Measurements from ENCODE around the gene KRTAP4-4. TPM values are rescaled to one million over a fixed set of nuclear protein-coding genes. Genes with fewer than 3 reads are reported as not detected.
A peak's percentile ranks its signal among the peaks of the same experiment; 100 is the strongest.
"Not testable (repeated sequence)": the region's sequence is repeated elsewhere in the genome, so short reads cannot be mapped to it uniquely, and the experiment has no call there.

Gene KRTAP4-4
- total RNA-seq, 2 donors from 2014 or later: not detected

DNA sequence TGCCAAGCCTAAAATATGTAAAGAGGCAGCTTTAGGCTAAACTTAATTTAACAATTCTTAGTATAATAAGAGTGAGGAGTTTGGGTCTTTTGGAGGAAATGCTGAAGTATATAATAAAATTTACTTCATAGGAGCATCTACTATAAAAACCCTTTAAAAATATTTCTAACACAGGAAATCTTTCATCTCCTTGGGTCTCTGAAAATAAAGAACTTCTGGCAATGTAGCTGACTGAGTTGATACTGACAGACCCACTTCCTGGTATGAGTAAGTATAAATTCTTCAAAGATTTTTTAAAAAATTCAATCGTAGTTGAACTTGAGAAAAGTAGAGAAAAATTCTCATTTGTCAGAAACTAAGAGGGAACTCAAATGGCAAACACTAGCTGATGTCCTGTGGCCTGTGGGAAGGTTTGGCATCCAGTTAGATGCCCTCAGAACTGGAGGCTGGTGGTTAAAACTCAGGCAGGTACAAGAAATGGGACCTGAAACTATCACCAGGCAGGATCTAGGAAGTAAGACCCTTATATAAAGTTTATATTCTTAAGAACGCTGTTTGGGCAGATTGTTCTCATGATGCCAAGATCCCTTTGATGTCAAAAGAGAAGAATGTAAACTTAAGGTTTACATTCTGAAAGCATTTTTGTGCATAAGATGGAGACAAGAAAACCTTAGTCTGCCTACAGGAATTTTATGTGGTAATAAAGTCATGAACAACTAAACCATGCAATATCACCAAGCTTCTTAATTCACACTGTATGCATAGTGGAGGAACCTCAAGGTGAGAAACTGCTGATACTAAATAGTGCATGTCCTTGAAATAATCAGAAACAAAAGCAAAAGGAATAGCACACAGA, 26.4 kb downstream of the KRTAP4-4 start:
- peaks cover 5% of the 10 kb centered on the region for H3K4me1 Mint-ChIP-seq
- no peaks in the 10 kb centered on the region for H3K9me3 Mint-ChIP-seq
- H3K27me3 Mint-ChIP-seq: no peaks in the 10 kb centered on the region
- no peak overlapping the region for H3K4me3 Mint-ChIP-seq
- no peak for ATAC-seq (replicated peaks)
- H3K27ac Mint-ChIP-seq: peak overlapping the region; percentile 60
- H3K36me3 Mint-ChIP-seq (ENCODE audit: low read depth): no peaks in the 10 kb centered on the region

DNA sequence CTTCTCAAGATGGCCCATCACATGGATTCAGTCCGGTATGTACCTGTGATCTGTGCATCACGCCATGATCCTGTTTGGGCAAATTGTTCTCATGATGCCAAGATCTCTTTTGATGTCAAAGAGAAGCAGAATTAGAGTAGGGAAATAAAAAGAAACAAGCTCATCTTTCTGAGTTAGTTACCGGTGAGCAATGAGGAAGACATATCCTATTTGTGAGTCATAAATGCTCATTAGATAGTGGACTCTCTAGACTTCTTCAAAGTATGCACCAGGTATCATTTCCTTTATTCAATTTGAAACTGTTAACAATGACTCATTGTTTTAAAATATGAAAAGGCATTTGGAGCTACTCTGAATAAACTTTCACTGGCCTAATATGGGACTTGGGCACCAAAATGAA, 28.6 kb downstream of the KRTAP4-4 start:
- Mint-ChIP-seq H3K27ac (no peak overlapping the region), H3K4me3 (no peak overlapping the region), H3K27me3 (no peaks in the 10 kb centered on the region), H3K36me3 (ENCODE audit: low read depth) (no peaks in the 10 kb centered on the region), H3K9me3 (no peaks in the 10 kb centered on the region), H3K4me1 (peaks cover 5% of the 10 kb centered on the region)
- peak; percentile 66 for ATAC-seq (replicated peaks)

DNA sequence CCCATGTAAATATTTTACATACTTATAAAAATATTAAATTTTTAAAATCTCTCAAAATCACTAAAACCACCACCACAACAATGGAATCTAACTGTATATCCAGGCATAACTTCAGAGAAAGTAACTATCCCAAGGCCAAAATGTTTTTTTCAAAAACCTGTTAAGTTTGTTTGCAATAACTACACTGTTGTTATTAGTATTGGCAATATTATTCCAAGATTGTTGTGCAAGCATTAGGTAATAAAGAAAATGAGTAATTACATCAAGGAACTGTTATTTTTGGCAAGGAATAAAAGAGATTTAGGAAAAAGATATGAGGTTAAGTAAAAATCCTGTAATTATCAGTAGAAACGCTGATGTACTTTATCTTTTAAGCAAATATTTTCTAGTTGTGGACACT, 33.2 kb downstream of the KRTAP4-4 start:
- H3K27me3 Mint-ChIP-seq: no peaks in the 10 kb centered on the region
- peaks cover 22% of the 10 kb centered on the region for H3K4me1 Mint-ChIP-seq
- no peak overlapping the region for H3K27ac Mint-ChIP-seq
- ATAC-seq (replicated peaks): no peak
- H3K4me3 Mint-ChIP-seq: no peak overlapping the region
- peaks cover under 1% of the 10 kb centered on the region for H3K9me3 Mint-ChIP-seq
- no peaks in the 10 kb centered on the region for H3K36me3 Mint-ChIP-seq (ENCODE audit: low read depth)

DNA sequence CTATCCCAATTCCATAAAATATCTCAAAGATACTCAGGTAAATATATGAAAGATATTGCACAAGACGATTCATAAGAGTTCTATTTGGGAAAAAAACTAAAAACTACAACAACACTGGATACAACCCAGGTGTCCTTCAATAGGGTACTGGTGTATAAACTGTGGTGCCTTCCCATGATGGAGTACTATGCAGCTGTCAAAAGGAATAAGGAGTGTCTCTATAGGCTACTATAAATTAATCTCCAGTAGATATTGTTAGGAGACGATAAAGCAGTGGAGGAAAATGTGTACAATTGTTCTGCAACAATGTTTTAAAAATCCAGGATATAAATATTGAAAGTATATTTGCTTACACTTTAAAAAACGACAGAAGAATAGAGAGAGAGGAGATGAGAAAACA, 34.1 kb downstream of the KRTAP4-4 start:
- H3K9me3 Mint-ChIP-seq: peaks cover 3% of the 10 kb centered on the region
- no peaks in the 10 kb centered on the region for H3K36me3 Mint-ChIP-seq (ENCODE audit: low read depth)
- no peak overlapping the region for H3K4me3 Mint-ChIP-seq
- H3K27ac Mint-ChIP-seq: no peak overlapping the region
- no peaks in the 10 kb centered on the region for H3K27me3 Mint-ChIP-seq
- no peak for ATAC-seq (replicated peaks)
- H3K4me1 Mint-ChIP-seq: peaks cover 17% of the 10 kb centered on the region

DNA sequence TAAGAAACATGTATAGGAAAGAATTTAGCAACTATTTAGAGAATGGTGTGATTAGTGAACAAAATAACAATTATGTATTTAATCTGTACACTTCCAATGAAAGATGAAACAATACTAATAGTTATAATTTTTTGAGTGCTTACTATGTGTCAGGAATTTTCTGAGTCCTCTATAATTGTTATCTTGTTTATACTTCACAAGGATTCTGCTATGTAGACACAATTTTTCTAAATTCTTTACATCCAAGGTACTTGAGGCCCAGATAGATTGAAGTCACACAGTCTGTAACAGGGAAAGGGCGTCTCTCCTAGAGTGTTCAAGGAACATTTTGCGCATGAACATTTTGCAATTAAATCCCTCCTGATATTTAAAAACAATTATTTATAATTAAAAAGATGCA, 35.5 kb downstream of the KRTAP4-4 start:
- H3K36me3 Mint-ChIP-seq (ENCODE audit: low read depth): no peaks in the 10 kb centered on the region

DNA sequence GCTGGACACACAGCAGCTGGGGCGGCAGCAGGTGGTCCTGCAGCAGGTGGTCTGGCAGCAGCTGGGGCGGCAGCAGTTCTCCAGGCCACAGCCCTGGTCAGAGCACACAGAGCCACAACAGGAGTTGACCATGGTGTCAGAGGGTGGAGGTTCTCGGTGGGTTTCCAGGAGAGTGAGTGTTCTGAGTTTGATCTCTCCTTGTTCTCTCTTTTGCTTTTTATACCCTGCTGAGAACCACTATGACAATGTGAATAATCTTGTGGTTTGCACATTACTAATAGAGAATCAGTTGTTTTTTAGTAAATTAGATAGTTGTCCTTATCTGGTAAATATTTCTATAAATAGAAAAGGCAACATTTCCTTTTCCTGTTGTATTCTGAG, 36.6 kb downstream of the KRTAP4-4 start, which contains the start of gene KRTAP4-12:
KRTAP4-12 (minus strand) TSS at position 192 of the 381 bp plus-strand sequence; CDS start at position 132, 60 bp downstream.
- H3K27me3 Mint-ChIP-seq; H3K9me3 Mint-ChIP-seq; H3K36me3 Mint-ChIP-seq (ENCODE audit: low read depth): not testable (repeated sequence)
- H3K4me3 Mint-ChIP-seq: peak within 1 kb of the TSS; percentile 27
- ATAC-seq (replicated peaks): peak; percentile 54
- H3K4me1 Mint-ChIP-seq: peaks cover 28% of the 10 kb centered on the region
- peak within 1 kb of the TSS; percentile 21 for H3K27ac Mint-ChIP-seq

More for the DNA sequence above, 35.5 kb downstream of the KRTAP4-4 start:
- Mint-ChIP-seq H3K4me1 (peaks cover 24% of the 10 kb centered on the region), H3K27me3 (no peaks in the 10 kb centered on the region), H3K9me3 (peaks cover 3% of the 10 kb centered on the region), H3K27ac (no peak overlapping the region), H3K4me3 (no peak overlapping the region)
- ATAC-seq (replicated peaks): no peak

DNA sequence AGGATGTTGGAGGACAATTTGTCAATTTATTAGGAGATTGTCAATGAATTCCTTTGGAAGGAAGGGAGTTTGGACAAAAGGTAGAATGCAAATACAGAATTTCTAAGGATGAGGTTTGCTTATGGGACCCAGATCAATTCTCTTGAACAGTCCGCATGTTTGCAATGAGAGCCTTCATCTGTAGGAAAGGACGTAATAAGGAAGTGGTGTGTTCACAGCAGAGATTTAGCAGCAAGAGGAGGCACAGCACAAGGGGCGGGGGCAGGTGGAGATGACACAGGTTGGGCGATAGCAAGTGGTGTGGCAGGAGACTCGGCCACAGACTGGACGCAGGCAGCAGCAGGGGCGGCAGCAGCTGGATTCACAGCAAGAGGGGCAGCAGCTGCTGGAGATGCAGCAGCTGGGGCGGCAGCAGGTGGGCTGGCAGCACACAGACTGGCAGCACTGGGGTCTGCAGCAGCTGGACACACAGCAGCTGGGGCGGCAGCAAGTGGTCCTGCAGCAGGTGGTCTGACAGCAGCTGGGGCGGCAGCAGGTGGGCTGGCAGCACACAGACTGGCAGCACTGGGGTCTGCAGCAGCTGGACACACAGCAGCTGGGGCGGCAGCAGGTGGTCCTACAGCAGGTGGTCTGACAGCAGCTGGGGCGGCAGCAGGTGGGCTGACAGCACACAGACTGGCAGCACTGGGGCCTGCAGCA, 37.1 kb downstream of the KRTAP4-4 start:
- not testable (repeated sequence) for H3K9me3 Mint-ChIP-seq; H3K27me3 Mint-ChIP-seq; H3K36me3 Mint-ChIP-seq (ENCODE audit: low read depth); ATAC-seq (replicated peaks)
- Mint-ChIP-seq H3K4me3 (peak overlapping the region; percentile 27), H3K27ac (peak overlapping the region; percentile 3), H3K4me1 (peaks cover 28% of the 10 kb centered on the region)

DNA sequence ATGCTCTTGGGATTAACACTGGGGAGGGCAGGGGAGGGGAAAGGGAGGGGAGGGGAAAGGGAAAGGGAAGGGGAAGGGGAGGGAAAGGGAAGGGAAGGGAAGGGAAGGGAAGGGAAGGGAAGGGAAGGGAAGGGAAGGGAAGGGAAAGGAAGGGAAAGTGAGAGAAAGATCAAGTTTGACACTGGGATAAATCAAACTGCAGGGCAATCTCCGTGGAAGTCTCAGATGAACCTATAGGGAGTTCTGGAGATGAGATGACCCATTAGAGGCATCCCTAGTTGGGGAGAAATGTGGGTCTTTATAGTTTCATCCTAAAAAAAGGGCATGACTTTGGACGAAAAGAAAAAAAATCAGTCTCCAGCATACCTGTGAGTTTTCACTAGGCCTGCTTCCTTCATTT, 38.8 kb downstream of the KRTAP4-4 start:
- peaks cover 3% of the 10 kb centered on the region for H3K9me3 Mint-ChIP-seq
- H3K4me1 Mint-ChIP-seq: peaks cover 28% of the 10 kb centered on the region
- no peak overlapping the region for H3K27ac Mint-ChIP-seq

DNA sequence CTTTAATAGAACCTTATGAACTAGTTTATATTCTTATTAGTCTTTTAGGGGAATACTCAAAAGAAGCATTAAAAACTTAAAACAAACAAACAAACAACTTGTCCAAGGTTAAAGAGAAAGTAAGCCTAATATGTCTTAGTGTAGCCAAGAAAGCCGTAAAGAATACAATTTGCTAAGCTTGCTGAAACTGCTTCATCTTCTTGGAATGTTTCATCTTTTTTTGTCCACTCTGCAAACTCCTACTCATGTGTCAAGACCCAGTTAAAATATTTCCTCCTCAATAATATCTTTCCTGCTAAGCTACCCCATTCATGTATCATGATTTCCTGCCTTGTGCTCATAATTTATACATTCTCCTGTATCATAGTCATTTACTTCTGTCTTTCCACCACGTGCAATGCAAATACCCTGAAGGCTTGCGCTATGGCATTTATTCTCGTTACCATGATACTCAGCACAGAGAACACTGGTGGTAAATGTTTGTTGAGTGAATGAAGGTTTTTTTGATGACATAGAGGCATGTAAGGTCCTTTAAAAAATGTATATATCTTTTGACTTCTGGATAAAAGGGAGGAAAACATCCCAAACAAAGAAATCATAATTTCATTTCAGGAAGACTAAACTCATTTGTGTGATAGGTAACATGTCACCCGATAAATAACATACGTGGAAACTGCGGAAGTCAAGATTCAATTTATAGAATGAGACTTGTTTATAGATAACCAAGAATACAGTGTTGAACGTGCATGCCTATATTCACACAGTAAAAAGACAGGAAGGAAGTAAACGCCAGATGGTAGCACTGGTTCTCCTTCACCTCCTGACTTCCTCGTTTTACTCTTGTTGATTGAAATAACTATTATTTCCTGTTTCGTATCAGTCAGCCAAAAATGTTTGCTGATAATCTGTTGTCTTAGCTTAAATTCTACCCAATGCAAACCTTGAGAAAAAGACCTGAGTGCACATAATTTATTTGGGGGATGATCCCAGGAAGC, 40.6 kb downstream of the KRTAP4-4 start:
- Mint-ChIP-seq H3K4me3 (peak overlapping the region; percentile 63), H3K4me1 (peaks cover 24% of the 10 kb centered on the region), H3K27ac (peak overlapping the region; percentile 83)
- H3K27me3 Mint-ChIP-seq; ATAC-seq (replicated peaks); H3K9me3 Mint-ChIP-seq; H3K36me3 Mint-ChIP-seq (ENCODE audit: low read depth): not testable (repeated sequence)

More for the DNA sequence above, 38.8 kb downstream of the KRTAP4-4 start:
- no peaks in the 10 kb centered on the region for H3K36me3 Mint-ChIP-seq (ENCODE audit: low read depth)
- H3K4me3 Mint-ChIP-seq: no peak overlapping the region
- peaks cover 5% of the 10 kb centered on the region for H3K27me3 Mint-ChIP-seq
- no peak for ATAC-seq (replicated peaks)

DNA sequence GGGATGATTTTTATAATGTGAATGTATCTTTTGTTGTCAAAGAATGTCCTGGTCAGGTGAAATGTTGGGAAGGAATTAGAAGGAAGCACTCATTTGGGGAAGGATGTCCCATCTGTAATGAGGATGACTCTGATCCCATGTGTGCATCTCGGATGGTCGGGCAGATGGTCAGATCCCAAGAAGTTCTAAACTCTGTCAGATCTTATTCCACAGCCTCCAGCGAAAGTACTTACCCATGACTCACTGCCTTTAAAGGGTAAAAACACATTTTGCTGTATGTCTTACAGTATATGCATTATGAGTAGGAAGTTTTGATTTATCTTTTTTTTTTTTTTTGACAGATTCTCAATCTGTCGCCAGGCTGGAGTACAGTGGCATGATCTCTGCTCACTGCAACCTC, 41.8 kb downstream of the KRTAP4-4 start:
- no peak for ATAC-seq (replicated peaks)
- Mint-ChIP-seq H3K27me3 (peaks cover 8% of the 10 kb centered on the region), H3K4me3 (no peak overlapping the region), H3K4me1 (peaks cover 19% of the 10 kb centered on the region), H3K27ac (no peak overlapping the region), H3K9me3 (peaks cover 3% of the 10 kb centered on the region), H3K36me3 (ENCODE audit: low read depth) (no peaks in the 10 kb centered on the region)

DNA sequence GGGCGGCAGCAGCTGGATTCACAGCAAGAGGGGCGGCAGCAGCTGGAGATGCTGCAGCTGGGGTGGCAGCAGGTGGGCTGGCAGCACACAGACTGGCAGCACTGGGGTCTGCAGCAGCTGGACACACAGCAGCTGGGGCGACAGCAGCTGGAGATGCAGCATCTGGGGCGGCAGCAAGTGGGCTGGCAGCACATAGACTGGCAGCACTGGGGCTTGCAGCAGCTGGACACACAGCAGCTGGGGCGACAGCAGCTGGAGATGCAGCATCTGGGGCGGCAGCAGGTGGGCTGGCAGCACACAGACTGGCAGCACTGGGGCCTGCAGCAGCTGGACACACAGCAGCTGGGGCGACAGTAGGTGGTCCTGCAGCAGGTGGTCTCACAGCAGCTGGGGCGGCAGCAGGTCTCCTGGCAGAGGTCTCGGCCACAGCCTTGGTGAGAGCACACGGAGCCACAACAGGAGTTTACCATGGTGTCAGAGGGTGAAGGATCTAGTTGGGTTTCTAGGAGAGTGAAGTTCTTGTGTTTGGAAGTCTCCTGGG, 42.6 kb downstream of the KRTAP4-4 start, which contains the start of gene KRTAP4-11:
KRTAP4-11 (minus strand) TSS at position 528 of the 541 bp plus-strand sequence; CDS start at position 470, 58 bp downstream.
- H3K27ac Mint-ChIP-seq; ATAC-seq (replicated peaks); H3K27me3 Mint-ChIP-seq; H3K36me3 Mint-ChIP-seq (ENCODE audit: low read depth); H3K4me3 Mint-ChIP-seq; H3K9me3 Mint-ChIP-seq: not testable (repeated sequence)
- H3K4me1 Mint-ChIP-seq: peaks cover 12% of the 10 kb centered on the region

DNA sequence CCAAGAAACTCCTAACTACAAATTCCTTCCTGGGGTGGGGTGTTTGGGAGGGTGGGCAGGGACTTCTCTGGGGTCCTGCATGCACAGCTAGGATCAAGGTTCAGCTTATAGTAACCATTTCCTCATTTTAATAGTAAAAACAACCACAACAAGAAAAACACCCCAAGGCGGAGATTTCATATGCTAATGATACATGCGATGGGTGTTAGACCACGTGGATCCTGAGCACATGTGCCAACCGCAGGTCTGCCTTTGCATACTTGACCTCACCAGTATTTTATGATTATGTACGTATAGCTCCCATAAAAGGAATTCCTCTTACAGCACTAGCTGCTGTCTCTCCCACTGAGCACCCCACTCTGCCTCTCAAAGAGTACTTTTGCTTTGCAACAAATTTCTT, 44.3 kb downstream of the KRTAP4-4 start:
- Mint-ChIP-seq H3K9me3 (no peaks in the 10 kb centered on the region), H3K27me3 (peaks cover 8% of the 10 kb centered on the region), H3K36me3 (ENCODE audit: low read depth) (no peaks in the 10 kb centered on the region), H3K27ac (no peak overlapping the region), H3K4me3 (no peak overlapping the region), H3K4me1 (peaks cover 11% of the 10 kb centered on the region)
- no peak for ATAC-seq (replicated peaks)

DNA sequence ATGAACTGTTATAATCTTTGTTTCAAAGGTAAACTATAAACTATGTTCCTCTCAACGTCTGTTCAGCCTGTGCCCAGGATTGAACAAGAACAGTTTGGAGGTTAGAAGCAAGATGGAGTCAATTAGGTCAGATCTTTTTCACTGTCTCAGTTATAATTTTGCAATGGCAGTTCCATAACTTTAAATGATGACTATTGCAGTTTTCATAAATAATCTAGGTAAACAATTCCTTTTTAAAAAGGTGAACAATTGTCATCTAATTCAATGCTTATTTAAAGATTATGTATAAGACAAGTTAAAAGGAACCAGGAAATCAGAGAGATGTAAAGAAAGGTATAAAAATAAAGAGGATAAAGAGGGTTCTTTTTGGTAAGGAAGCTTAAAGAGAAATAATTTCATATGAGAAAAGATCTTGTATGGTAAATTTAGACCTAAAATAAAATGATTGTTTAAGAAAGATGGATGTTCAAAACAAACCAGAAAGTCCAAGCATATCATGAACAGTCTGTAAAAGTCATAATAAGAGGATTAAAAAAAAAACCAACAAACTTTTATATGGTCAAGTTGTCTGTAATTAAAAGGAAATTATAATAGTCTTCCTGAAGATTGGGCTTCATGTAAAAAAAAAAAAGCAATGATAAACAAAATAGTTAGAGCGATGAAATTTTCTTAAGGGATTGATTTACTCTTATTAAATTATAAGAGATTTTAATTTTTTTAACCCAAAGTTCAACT, 49.2 kb downstream of the KRTAP4-4 start:
- no peak overlapping the region for H3K4me3 Mint-ChIP-seq
- no peak for ATAC-seq (replicated peaks)
- no peaks in the 10 kb centered on the region for H3K9me3 Mint-ChIP-seq
- no peaks in the 10 kb centered on the region for H3K4me1 Mint-ChIP-seq
- no peaks in the 10 kb centered on the region for H3K36me3 Mint-ChIP-seq (ENCODE audit: low read depth)
- no peak overlapping the region for H3K27ac Mint-ChIP-seq
- peaks cover 3% of the 10 kb centered on the region for H3K27me3 Mint-ChIP-seq
